HFF-Myc (cell line): Measurements from ENCODE around the gene NEDD4L.

Experiments
- DNase-seq: peaks from one replicate; pipeline ENCODE4 v3.0.0-alpha.2; 2011; ENCODE audit warnings: low read depth; ENCODE audit errors: extremely low read depth
- H3K4me3 ChIP-seq: replicated peaks from 2 replicates; pipeline ENCODE4 v1.5.1; 2011; ENCODE audit warnings: low read depth, mild to moderate bottlenecking, control low read depth, low read length
- TF ChIP-seq, protein P1 (sequence below): IDR thresholded peaks from 2 replicates; pipeline ENCODE4 v1.5.1; 2012; ENCODE audit warnings: mild to moderate bottlenecking, low read depth, low read length, control low read depth; ENCODE audit errors: missing control alignments

Gene NEDD4L

DNA sequence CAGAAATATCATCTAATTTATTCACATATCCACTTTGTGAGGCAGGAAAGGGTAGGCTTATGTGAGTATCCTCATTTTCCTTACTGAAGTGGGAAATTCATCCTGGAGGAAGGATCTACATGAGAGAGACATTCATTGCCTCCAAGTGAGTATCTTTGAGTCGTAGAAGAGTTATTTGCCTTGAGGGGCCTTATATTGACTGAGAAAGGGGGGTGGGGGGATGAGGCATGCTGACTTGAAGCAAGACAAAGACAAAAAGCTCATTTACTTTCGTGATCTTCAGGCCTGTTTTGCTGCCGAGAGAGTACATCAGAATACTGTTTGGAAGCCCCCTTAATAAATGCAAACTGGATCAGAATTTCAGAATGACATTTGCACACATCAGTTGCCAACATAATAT lies 17.6 kb upstream of the NEDD4L start:
- no peak for DNase-seq
- H3K4me3 ChIP-seq: no peak overlapping the region
- TF ChIP-seq, protein P1, sequence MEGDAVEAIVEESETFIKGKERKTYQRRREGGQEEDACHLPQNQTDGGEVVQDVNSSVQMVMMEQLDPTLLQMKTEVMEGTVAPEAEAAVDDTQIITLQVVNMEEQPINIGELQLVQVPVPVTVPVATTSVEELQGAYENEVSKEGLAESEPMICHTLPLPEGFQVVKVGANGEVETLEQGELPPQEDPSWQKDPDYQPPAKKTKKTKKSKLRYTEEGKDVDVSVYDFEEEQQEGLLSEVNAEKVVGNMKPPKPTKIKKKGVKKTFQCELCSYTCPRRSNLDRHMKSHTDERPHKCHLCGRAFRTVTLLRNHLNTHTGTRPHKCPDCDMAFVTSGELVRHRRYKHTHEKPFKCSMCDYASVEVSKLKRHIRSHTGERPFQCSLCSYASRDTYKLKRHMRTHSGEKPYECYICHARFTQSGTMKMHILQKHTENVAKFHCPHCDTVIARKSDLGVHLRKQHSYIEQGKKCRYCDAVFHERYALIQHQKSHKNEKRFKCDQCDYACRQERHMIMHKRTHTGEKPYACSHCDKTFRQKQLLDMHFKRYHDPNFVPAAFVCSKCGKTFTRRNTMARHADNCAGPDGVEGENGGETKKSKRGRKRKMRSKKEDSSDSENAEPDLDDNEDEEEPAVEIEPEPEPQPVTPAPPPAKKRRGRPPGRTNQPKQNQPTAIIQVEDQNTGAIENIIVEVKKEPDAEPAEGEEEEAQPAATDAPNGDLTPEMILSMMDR: no peak

DNA sequence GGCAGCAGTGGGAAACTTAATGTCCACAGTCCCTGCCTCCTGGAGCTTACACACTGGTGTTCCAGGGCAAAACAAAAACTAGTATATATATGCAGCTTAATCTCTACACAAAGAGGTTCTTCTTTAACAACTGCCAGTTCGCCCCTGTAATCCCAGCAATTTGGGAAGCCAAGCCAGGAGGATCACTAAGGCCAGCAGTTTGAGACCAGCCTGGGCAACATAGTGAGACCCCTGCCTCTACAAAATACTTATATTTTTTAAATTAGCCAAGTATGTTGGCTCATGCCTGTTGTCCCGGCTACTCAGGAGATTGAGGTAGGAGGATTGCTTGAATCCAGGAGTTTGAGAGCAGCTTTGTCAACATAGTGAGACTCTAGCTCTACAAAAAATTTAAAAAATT lies 17.2 kb upstream of the NEDD4L start:
- DNase-seq: no peak
- H3K4me3 ChIP-seq: no peak overlapping the region
- TF ChIP-seq, protein P1: no peak

- TF ChIP-seq, protein P1: no peak
- no peak for DNase-seq
- H3K4me3 ChIP-seq: no peak overlapping the region
These were observed 16.7 kb upstream of the NEDD4L start for GRCh38 chr18:58027341-58027740.

DNA sequence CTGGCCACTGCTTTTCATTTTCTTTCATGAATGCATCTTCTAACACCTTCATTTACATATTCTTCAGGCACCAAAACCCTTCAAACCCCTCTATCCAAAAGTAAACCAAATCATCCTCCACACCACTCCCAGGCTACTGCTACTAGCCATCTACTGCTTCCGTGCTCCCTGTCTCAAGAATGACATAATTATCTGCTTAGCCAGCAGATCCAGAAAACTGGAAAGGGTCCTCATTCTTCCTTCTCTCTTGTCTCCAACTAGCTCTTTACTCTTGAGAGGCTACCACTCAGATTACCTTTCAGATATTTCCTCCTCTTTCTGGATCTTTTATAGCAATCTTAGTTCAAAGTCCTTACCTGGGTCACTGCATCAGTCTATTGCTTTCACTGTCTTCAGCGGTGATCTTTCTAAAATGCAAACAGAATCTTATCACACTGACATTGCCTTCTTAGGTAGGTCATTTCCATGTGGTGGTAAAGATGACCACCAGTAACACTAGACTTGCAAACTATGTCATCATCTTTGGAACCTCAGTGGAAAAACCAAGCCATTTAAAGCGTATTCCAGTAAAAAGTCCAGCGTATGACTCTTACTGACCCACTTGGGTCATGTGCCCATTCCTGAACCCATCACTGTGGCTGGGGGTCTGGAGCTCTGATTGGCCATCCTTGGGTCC lies 15.8 kb upstream of the NEDD4L start:
- TF ChIP-seq, protein P1: no peak
- no peak overlapping the region for H3K4me3 ChIP-seq
- DNase-seq: no peak

- TF ChIP-seq, protein P1: no peak
- DNase-seq: no peak
- H3K4me3 ChIP-seq: no peak overlapping the region
These were observed 11.8 kb upstream of the NEDD4L start for GRCh38 chr18:58032233-58032632.

GRCh38 chr18:58033216-58033615 lies 10.8 kb upstream of the NEDD4L start:
- H3K4me3 ChIP-seq: no peak overlapping the region
- TF ChIP-seq, protein P1: no peak
- no peak for DNase-seq

DNA sequence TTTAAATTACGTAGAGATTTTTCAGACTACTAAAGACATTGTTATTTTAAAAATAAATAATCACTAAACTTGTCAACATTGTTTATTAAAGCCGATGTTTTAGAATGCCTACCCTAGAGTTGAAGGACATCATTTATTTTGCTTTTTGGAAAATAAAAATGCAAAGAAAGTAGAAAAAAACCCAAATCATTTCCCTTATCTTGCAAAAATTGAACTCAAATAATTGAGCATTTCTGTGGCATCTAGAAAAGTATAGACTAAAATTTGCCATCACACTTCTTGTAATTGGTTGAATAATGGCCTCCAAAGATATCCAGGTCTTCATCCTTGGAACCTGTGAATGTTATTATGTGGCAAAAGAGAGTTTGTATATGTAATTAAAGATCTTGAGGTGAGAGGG lies 9.7 kb upstream of the NEDD4L start:
- DNase-seq: no peak
- TF ChIP-seq, protein P1: no peak
- H3K4me3 ChIP-seq: no peak overlapping the region
